ENCODE data around the gene CALM3.

GRCh38 chr19:46601318-46602224 lies at the start of gene CALM3:
- TF ChIP-seq MLXIP (CRISPR knock-in tag; IDR thresholded peaks at IDR 0.05; ENCODE audit: borderline replicate concordance) (no peak), GABPA (IDR thresholded peaks at IDR 0.05; ENCODE audit: low read depth, low read length) (no peak), GABPA (CRISPR knock-in tag; IDR thresholded peaks at IDR 0.05; ENCODE audit: low read depth) (no peak), CREB3 (CRISPR knock-in tag; IDR thresholded peaks at IDR 0.05) (no peak), RFX5 (IDR thresholded peaks at IDR 0.05; ENCODE audit: low read depth, low read length) (no peak)

Data from HepG2 (cell line).